H1 (cell line): ENCODE data around the gene AGBL1. TPM values are rescaled to one million over a fixed set of nuclear protein-coding genes. Genes with fewer than 3 reads are reported as not detected.
A peak's percentile ranks its signal among the peaks of the same experiment; 100 is the strongest.

Experiments
- CTCF ChIA-PET: fragments of 300-600 bp; sonication (Branson Sonifier 250); formaldehyde crosslinking; loops from one replicate; lab custom pipeline; 2021; ENCODE audit not compliant: partially characterized antibody; lab: Charles Lee
- POLR2A ChIA-PET: fragments of 300-600 bp; sonication (Branson Sonifier 250); formaldehyde crosslinking; loops from one replicate; lab custom pipeline; 2021; ENCODE audit warnings: inconsistent platforms; ENCODE audit not compliant: partially characterized antibody; lab: Charles Lee
- DNase-seq, 2 experiments: peaks; one replicate each; pipeline versions ENCODE4 v3.0.0 to v3.0.0-alpha.2; 2010 to 2022; ENCODE audit warnings: low spot score in 2 of 2, low read depth in 1 of 2, mixed read lengths in 1 of 2
- FAIRE-seq: peaks from 2 replicates; lab custom pipeline; 2011; peaks lifted over from hg19 to GRCh38; lab: Jason Lieb, UNC
- H2AFZ ChIP-seq: 2 replicates; pipeline ENCODE4 v1.8.1; 2012; ENCODE audit warnings: low read length, inconsistent platforms
- H2AK5ac ChIP-seq: 2 replicates; pipeline ENCODE4 v1.6.1; 2013; ENCODE audit warnings: low read depth, low read length
- H2BK120ac ChIP-seq: replicated peaks from 2 replicates; pipeline ENCODE3; 2013; ENCODE audit warnings: low read depth, low read length, inconsistent platforms
- H2BK12ac ChIP-seq: 2 replicates; pipeline ENCODE4 v1.6.1; 2013; ENCODE audit warnings: low read depth, low read length
- H2BK15ac ChIP-seq: 2 replicates; pipeline ENCODE4 v1.6.1; 2013; ENCODE audit warnings: low read length
- H2BK20ac ChIP-seq: 2 replicates; pipeline ENCODE4 v1.6.1; 2013; ENCODE audit warnings: low read length
- H2BK5ac ChIP-seq: 2 replicates; pipeline ENCODE4 v1.6.1; 2013; ENCODE audit warnings: low read depth, low read length
- H3K14ac ChIP-seq: 2 replicates; pipeline ENCODE4 v1.6.1; 2013; ENCODE audit warnings: inconsistent platforms; ENCODE audit not compliant: insufficient read length
- H3K18ac ChIP-seq: 2 replicates; pipeline ENCODE4 v1.6.1; 2013; ENCODE audit warnings: low read length; ENCODE audit errors: extremely low read depth
- H3K23ac ChIP-seq: 2 replicates; pipeline ENCODE4 v1.6.1; 2013; ENCODE audit warnings: inconsistent platforms; ENCODE audit not compliant: insufficient read length
- H3K23me2 ChIP-seq: 2 replicates; pipeline ENCODE4 v1.6.1; 2013; ENCODE audit warnings: low read depth, low read length
- H3K27ac ChIP-seq: 2 replicates; pipeline ENCODE4 v1.6.1; 2011; ENCODE audit warnings: low read depth, low read length, inconsistent platforms
- H3K27me3 ChIP-seq, 4 experiments: replicated peaks in 1 of 4; 1 replicate in 1 of 4; 2 replicates in 3 of 4; pipeline versions ENCODE4 v1.6.1 to v1.8.1; 2011 to 2013; ENCODE audit warnings: low read length in 3 of 4, mild to moderate bottlenecking in 3 of 4, inconsistent platforms in 2 of 4, mixed read lengths in 2 of 4, moderate library complexity in 1 of 4; ENCODE audit not compliant: control insufficient read depth in 3 of 4, insufficient read depth in 3 of 4; ENCODE audit errors: extremely low read depth in 1 of 4
- H3K36me3 ChIP-seq, 4 experiments: 2 replicates each; pipeline versions ENCODE4 v1.6.1 to v1.8.1; 2011 to 2013; ENCODE audit warnings: mild to moderate bottlenecking in 4 of 4, low read length in 3 of 4, moderate library complexity in 2 of 4, control low read depth in 1 of 4, inconsistent platforms in 1 of 4; ENCODE audit not compliant: insufficient read depth in 4 of 4, control insufficient read depth in 2 of 4
- H3K4ac ChIP-seq: replicated peaks from 2 replicates; pipeline ENCODE3; 2013; ENCODE audit warnings: low read length, low read depth, mixed read lengths, inconsistent platforms; ENCODE audit not compliant: insufficient read length
- H3K4me1 ChIP-seq, 4 experiments: replicated peaks in 1 of 4; 1 replicate in 1 of 4; 2 replicates in 3 of 4; pipeline versions ENCODE4 v1.6.1 to v1.8.1; 2011 to 2013; ENCODE audit warnings: low read length in 3 of 4, inconsistent platforms in 2 of 4, mixed read lengths in 1 of 4; ENCODE audit not compliant: insufficient read depth in 4 of 4, control insufficient read depth in 3 of 4
- H3K4me2 ChIP-seq, 2 experiments: 2 replicates each; pipeline versions ENCODE4 v1.6.1 to v1.8.1; 2011 to 2013; ENCODE audit warnings: low read depth in 2 of 2, low read length in 2 of 2, control low read depth in 1 of 2, inconsistent platforms in 1 of 2, mild to moderate bottlenecking in 1 of 2; ENCODE audit not compliant: insufficient read depth in 1 of 2
- H3K4me3 ChIP-seq, 4 experiments: fragments of 200-600, 300-600 bp in 1 of 4; sonication (generic), shearing (Covaris generic), sonication (Bioruptor Twin) in 1 of 4; 2 replicates each; pipeline versions ENCODE4 v1.5.1 to v1.8.1; 2011 to 2016; ENCODE audit warnings: low read length in 4 of 4, low read depth in 3 of 4, control low read depth in 2 of 4, inconsistent platforms in 2 of 4, mild to moderate bottlenecking in 2 of 4, mixed read lengths in 1 of 4, moderate library complexity in 1 of 4; ENCODE audit not compliant: insufficient read depth in 2 of 4; ENCODE audit errors: extremely low read depth in 1 of 4
- H3K56ac ChIP-seq: replicated peaks from 2 replicates; pipeline ENCODE3; 2013; ENCODE audit warnings: low read depth, mild to moderate bottlenecking, mixed read lengths, low read length, inconsistent platforms; ENCODE audit not compliant: insufficient read length
- H3K79me1 ChIP-seq: 2 replicates; pipeline ENCODE4 v1.6.1; 2013; ENCODE audit warnings: low read depth, low read length, control low read depth
- H3K79me2 ChIP-seq, 2 experiments: 2 replicates each; pipeline versions ENCODE4 v1.6.1 to v1.8.1; 2012 to 2013; ENCODE audit warnings: low read length in 2 of 2, mild to moderate bottlenecking in 2 of 2, inconsistent platforms in 1 of 2; ENCODE audit not compliant: insufficient read depth in 2 of 2, control insufficient read depth in 1 of 2
- H3K9ac ChIP-seq, 4 experiments: replicated peaks in 1 of 4; 1 replicate in 1 of 4; 2 replicates in 3 of 4; pipeline versions ENCODE4 v1.6.1 to v1.8.1; 2011 to 2013; ENCODE audit warnings: low read depth in 3 of 4, low read length in 3 of 4, control low read depth in 2 of 4, mild to moderate bottlenecking in 2 of 4, moderate library complexity in 2 of 4, inconsistent platforms in 1 of 4; ENCODE audit errors: extremely low read depth in 1 of 4
- H3K9me3 ChIP-seq, 2 experiments: 2 replicates each; pipeline versions ENCODE4 v1.6.1 to v1.8.1; 2012 to 2013; ENCODE audit warnings: mild to moderate bottlenecking in 2 of 2, moderate library complexity in 2 of 2, control low read depth in 1 of 2, inconsistent platforms in 1 of 2, low read depth in 1 of 2, low read length in 1 of 2, mixed read lengths in 1 of 2; ENCODE audit not compliant: insufficient read depth in 2 of 2
- H4K20me1 ChIP-seq, 2 experiments: replicated peaks in 1 of 2; 2 replicates each; pipeline versions ENCODE3 to v1.8.1; 2011 to 2013; ENCODE audit warnings: inconsistent platforms in 2 of 2, low read length in 2 of 2, mild to moderate bottlenecking in 1 of 2; ENCODE audit not compliant: insufficient read depth in 2 of 2, control insufficient read depth in 1 of 2
- H4K5ac ChIP-seq: 2 replicates; pipeline ENCODE4 v1.6.1; 2013; ENCODE audit warnings: low read length, low read depth, mixed read lengths, inconsistent platforms; ENCODE audit not compliant: insufficient read length
- H4K8ac ChIP-seq: 2 replicates; pipeline ENCODE4 v1.8.0; 2013; ENCODE audit warnings: mild to moderate bottlenecking, moderate library complexity, low read length, inconsistent platforms; ENCODE audit not compliant: insufficient read depth; ENCODE audit errors: extremely low read depth
- H4K91ac ChIP-seq: replicated peaks from 2 replicates; pipeline ENCODE3; 2013; ENCODE audit warnings: low read length, mixed read lengths, inconsistent platforms; ENCODE audit not compliant: insufficient read length
- ATF3 ChIP-seq: IDR thresholded peaks from 2 replicates; pipeline ENCODE4 v1.6.1; 2011; ENCODE audit warnings: low read depth, mild to moderate bottlenecking, low read length; ENCODE audit not compliant: insufficient read depth
- EGR1 ChIP-seq: IDR thresholded peaks from 2 replicates; pipeline ENCODE4 v1.6.1; 2011; ENCODE audit warnings: low read depth, low read length, borderline replicate concordance
- FOSL1 ChIP-seq: IDR thresholded peaks from 2 replicates; pipeline ENCODE4 v1.6.1; 2011; ENCODE audit warnings: mild to moderate bottlenecking, low read depth, low read length, moderate library complexity; ENCODE audit not compliant: insufficient read depth
- GABPA ChIP-seq: IDR thresholded peaks from 2 replicates; pipeline ENCODE4 v1.6.1; 2011; ENCODE audit warnings: mild to moderate bottlenecking, low read length, moderate library complexity, borderline replicate concordance; ENCODE audit not compliant: insufficient read depth
- NRF1 ChIP-seq: IDR thresholded peaks from 2 replicates; pipeline ENCODE4 v1.6.1; 2011; ENCODE audit warnings: mild to moderate bottlenecking, low read depth, low read length, improper control_type of control experiment
- PHF8 ChIP-seq: fragments of 200-600 bp; sonication (generic); conservative IDR thresholded peaks from 2 replicates; pipeline ENCODE4 v1.7.1; 2012; ENCODE audit warnings: low read depth, mild to moderate bottlenecking, inconsistent platforms, low read length, moderate library complexity
- POU5F1 ChIP-seq: IDR thresholded peaks from 2 replicates; pipeline ENCODE4 v1.6.1; 2011; ENCODE audit warnings: low read depth, mild to moderate bottlenecking, low read length, moderate library complexity
- RAD21 ChIP-seq, 2 experiments: IDR thresholded peaks in 1 of 2; conservative IDR thresholded peaks in 1 of 2; 2 replicates each; pipeline ENCODE4 v1.6.1; 2011; ENCODE audit warnings: low read depth in 2 of 2, low read length in 2 of 2, improper control_type of control experiment in 1 of 2, inconsistent platforms in 1 of 2, mild to moderate bottlenecking in 1 of 2, moderate library complexity in 1 of 2
- RBBP5 ChIP-seq: IDR thresholded peaks from 2 replicates; pipeline ENCODE4 v1.7.1; 2012; ENCODE audit warnings: low read depth, mild to moderate bottlenecking, inconsistent platforms, low read length, moderate library complexity, borderline replicate concordance
- SUZ12 ChIP-seq: fragments of 200-600 bp; sonication (generic); IDR thresholded peaks from 2 replicates; pipeline ENCODE4 v1.6.1; 2012; ENCODE audit warnings: mild to moderate bottlenecking, inconsistent platforms, low read length, moderate library complexity, mixed read lengths
- ZNF274 ChIP-seq: IDR thresholded peaks from 2 replicates; pipeline ENCODE4 v1.7.0; 2012; ENCODE audit warnings: low read length, borderline replicate concordance; ENCODE audit errors: extremely low read depth
- WGBS, 2 experiments: shearing (Covaris generic) in 1 of 2; methylation state at CpG; one replicate each; pipeline versions ENCODE4 v1.1.6 to v1.1.7; 2013 to 2015; ENCODE audit warnings: low lambda C conversion rate in 2 of 2, mixed read lengths in 2 of 2, inconsistent platforms in 1 of 2, low coverage in 1 of 2, missing lambda C conversion rate in 1 of 2; ENCODE audit not compliant: insufficient replicate concordance in 2 of 2, insufficient coverage in 1 of 2, insufficient read length in 1 of 2; ENCODE audit errors: extremely low coverage in 1 of 2, missing lambda C conversion rate in 1 of 2; 5-methylcytosine and 5-hydroxymethylcytosine counted together
- polyA plus RNA-seq, 7 experiments: library from polyadenylated mRNA; depleted of rRNA in 3 of 7; stranded (reverse) in 5 of 7; unstranded in 2 of 7; fragments of >200 nt in 5 of 7; fragments of 200-250 nt in 2 of 7; gene quantifications; 1 replicate in 5 of 7; 2 replicates in 1 of 7; 4 replicates in 1 of 7; pipeline versions ENCODE4 v1.2.1 to v1.2.3, GENCODE V29; 2011 to 2013; ENCODE audit warnings: missing spikeins in 2 of 7, mixed read lengths in 2 of 7
- total RNA-seq: library from RNA; stranded (reverse); fragmentation: NEBNext Ultra II Directional; extraction: Animal tissue kit (Norgen Biotek cat#: 25700); gene quantifications from 2 replicates; pipeline ENCODE4 v1.2.1, GENCODE V29; 2021

AGBL1 gene
- total and polyA plus RNA-seq, 2 of the 8 experiments (the other 6 are each of a cell fraction or from before 2014, with no cell fraction given): not detected

GRCh38 chr15:86178845-86179244, 99.2 kb downstream of the AGBL1 start:
- Histone ChIP-seq H4K5ac (no peak overlapping the region), H3K4me1 (no peaks in the 10 kb centered on the region), H2BK15ac (no peak overlapping the region), H2AK5ac (no peak overlapping the region), H3K4me3 (no peak overlapping the region), H3K9me3 (no peaks in the 10 kb centered on the region), H3K56ac (no peak overlapping the region), H3K27me3 (no peaks in the 10 kb centered on the region), H4K8ac (no peak overlapping the region), H3K9ac (no peak overlapping the region), H4K91ac (no peak overlapping the region), H2BK5ac (no peak overlapping the region), H3K4ac (no peak overlapping the region), H3K79me2 (no peaks in the 10 kb centered on the region), H3K23me2 (no peaks in the 10 kb centered on the region), H3K18ac (no peak overlapping the region), H2AFZ (no peak overlapping the region), H3K4me2 (no peak overlapping the region), H3K36me3 (no peaks in the 10 kb centered on the region), H2BK12ac (no peak overlapping the region), H3K27ac (no peak overlapping the region), H4K20me1 (no peaks in the 10 kb centered on the region), H2BK20ac (no peak overlapping the region), H3K23ac (no peak overlapping the region), H2BK120ac (no peak overlapping the region), H3K79me1 (no peaks in the 10 kb centered on the region), H3K14ac (no peak overlapping the region)
- ChIA-PET POLR2A (no interaction called here), CTCF (no interaction called here)
- no peak for DNase-seq
- FAIRE-seq: peak; percentile 79
- whole genome bisulfite sequencing, 2 experiments: 67% methylated on average over 2 of the region's 2 CpGs; no CpG with 5 or more reads in 1 of the 2 experiments
- TF ChIP-seq PHF8 (no peak), POU5F1 (no peak), GABPA (no peak), ATF3 (no peak), ZNF274 (no peak), FOSL1 (no peak), RAD21 (IDR thresholded peaks at IDR 0.05 in 1 of 2, conservative IDR thresholded peaks at IDR 0.05 in 1 of 2; ENCODE audit: low read depth in 2 of 2, low read length in 2 of 2) (peak; percentile 74 to 77), SUZ12 (no peak), EGR1 (no peak), NRF1 (no peak), RBBP5 (no peak)
